GM12878 (cell line): ENCODE data around the gene SSBP3. TPM values are rescaled to one million over a fixed set of nuclear protein-coding genes. Genes with fewer than 3 reads are reported as not detected.

ENCODE experiments used
- ATAC-seq: fragments of 200-7000 bp; cut with Tn5 transposase; 3 replicates; pipeline ENCODE4 v1.9.1; 2020; ENCODE audit warnings: mild to moderate bottlenecking, moderate library complexity
- BruUV-seq: library from RNA; stranded (reverse); fragments of 400-500 nt; replicated peaks from 2 replicates; lab custom pipeline; 2021; lab: Mats Ljungman, UMichigan
- CTCF ChIA-PET: fragments of 300-600 bp; sonication (Branson Sonifier 250); formaldehyde crosslinking; extraction: SDS; loops from one replicate; lab custom pipeline; 2021; ENCODE audit warnings: inconsistent platforms; lab: Yijun Ruan, JAX
- POLR2A ChIA-PET: fragments of 350-600 bp; formaldehyde crosslinking; extraction: SDS; loops from one replicate; lab custom pipeline; 2021; ENCODE audit warnings: inconsistent platforms; lab: Charles Lee
- RAD21 ChIA-PET: fragments of 300-600 bp; sonication (Branson Sonifier 250); formaldehyde crosslinking; loops from one replicate; lab custom pipeline; 2023; ENCODE audit warnings: antibody characterized with exemption; ENCODE audit not compliant: unreplicated experiment; lab: Charles Lee
- SMC1A ChIA-PET: fragments of 300-600 bp; sonication (Branson Sonifier 250); formaldehyde crosslinking; loops from one replicate; lab custom pipeline; 2023; ENCODE audit not compliant: unreplicated experiment, uncharacterized antibody; lab: Charles Lee
- DNase-seq: peaks from one replicate; pipeline ENCODE4 v3.0.0-alpha.2; 2011; ENCODE audit warnings: low read depth, low spot score
- FAIRE-seq: peaks from 3 replicates; lab custom pipeline; 2011; peaks lifted over from hg19 to GRCh38; lab: Jason Lieb, UNC
- H2AFZ ChIP-seq: 2 replicates; pipeline ENCODE4 v1.6.0; 2011; ENCODE audit warnings: low read depth, low read length, control low read depth; ENCODE audit not compliant: control insufficient read depth
- H3K27ac ChIP-seq: 2 replicates; pipeline ENCODE4 v1.5.1; 2011; ENCODE audit warnings: control low read depth; ENCODE audit not compliant: control insufficient read depth, insufficient read depth
- H3K27me3 ChIP-seq, 2 experiments: replicated peaks in 1 of 2; 2 replicates each; pipeline versions ENCODE4 v1.6.0 to v1.6.1; 2011; ENCODE audit warnings: low read length in 1 of 2; ENCODE audit not compliant: control insufficient read depth in 2 of 2, insufficient read depth in 2 of 2
- H3K36me3 ChIP-seq, 2 experiments: 2 replicates each; pipeline ENCODE4 v1.5.1; 2011; ENCODE audit warnings: low read length in 1 of 2; ENCODE audit not compliant: control insufficient read depth in 2 of 2, insufficient read depth in 2 of 2
- H3K4me1 ChIP-seq: 2 replicates; pipeline ENCODE4 v1.6.1; 2011; ENCODE audit warnings: mild to moderate bottlenecking, low read length, moderate library complexity, mixed read lengths; ENCODE audit not compliant: control insufficient read depth, insufficient read depth
- H3K4me2 ChIP-seq: 2 replicates; pipeline ENCODE4 v1.6.0; 2011; ENCODE audit warnings: control low read depth; ENCODE audit not compliant: control insufficient read depth, insufficient read depth
- H3K4me3 ChIP-seq: fragments of 200-600 bp; sonication (generic); 2 replicates; pipeline ENCODE4 v1.5.1; 2016
- H3K79me2 ChIP-seq: 2 replicates; pipeline ENCODE4 v1.6.0; 2011; ENCODE audit warnings: low read length; ENCODE audit not compliant: control insufficient read depth, insufficient read depth
- H3K9ac ChIP-seq: 2 replicates; pipeline ENCODE4 v1.8.0; 2011; ENCODE audit warnings: low read length, control low read depth, mixed read lengths; ENCODE audit not compliant: control insufficient read depth, insufficient read depth
- H3K9me3 ChIP-seq: replicated peaks from 3 replicates; pipeline ENCODE4 v1.5.1; 2011; ENCODE audit warnings: mild to moderate bottlenecking, low read length; ENCODE audit not compliant: control insufficient read depth, insufficient read depth
- H4K20me1 ChIP-seq: 2 replicates; pipeline ENCODE4 v1.6.0; 2011; ENCODE audit not compliant: control insufficient read depth, insufficient read depth
- CBX5 ChIP-seq: sonication (generic); IDR thresholded peaks from 2 replicates; pipeline ENCODE4 v1.6.1; 2016; ENCODE audit warnings: low read depth, moderate library complexity, mild to moderate bottlenecking, inconsistent platforms
- CHD1 ChIP-seq: IDR thresholded peaks from 2 replicates; pipeline ENCODE4 v1.6.1; 2012; ENCODE audit warnings: low read depth, low read length, improper control_type of control experiment
- FOXK2 ChIP-seq: fragments of 450-650 bp; IDR thresholded peaks from 2 replicates; pipeline ENCODE4 v1.6.1; 2017; ENCODE audit warnings: mild to moderate bottlenecking, moderate library complexity
- FOXM1 ChIP-seq: IDR thresholded peaks from 2 replicates; pipeline ENCODE4 v1.6.1; 2012; ENCODE audit warnings: low read depth, mild to moderate bottlenecking, inconsistent platforms, low read length, moderate library complexity
- GATAD2B ChIP-seq: fragments of 450-650 bp; conservative IDR thresholded peaks from 2 replicates; pipeline ENCODE4 v1.6.1; 2017; ENCODE audit warnings: low read depth, mild to moderate bottlenecking, moderate library complexity
- MEF2B ChIP-seq: fragments of 450-650 bp; IDR thresholded peaks from 2 replicates; pipeline ENCODE4 v1.6.1; 2018; ENCODE audit warnings: mild to moderate bottlenecking, moderate library complexity; ENCODE audit not compliant: partially characterized antibody, poor library complexity, severe bottlenecking
- MYC ChIP-seq: IDR thresholded peaks from 2 replicates; pipeline ENCODE4 v1.6.1; 2011; ENCODE audit warnings: mild to moderate bottlenecking, low read length, moderate library complexity, inconsistent platforms; ENCODE audit not compliant: insufficient read depth, insufficient replicate concordance, insufficient read length, severe bottlenecking
- PAX8 ChIP-seq: fragments of 450-650 bp; IDR thresholded peaks from 2 replicates; pipeline ENCODE4 v1.6.1; 2017; ENCODE audit warnings: mild to moderate bottlenecking, moderate library complexity
- RAD21 ChIP-seq: IDR thresholded peaks from 2 replicates; pipeline ENCODE4 v1.6.1; 2011; ENCODE audit warnings: mild to moderate bottlenecking, low read depth, low read length, moderate library complexity; ENCODE audit not compliant: insufficient read depth
- SPI1 ChIP-seq: IDR thresholded peaks from 2 replicates; pipeline ENCODE4 v1.6.1; 2011; ENCODE audit warnings: low read depth, mild to moderate bottlenecking, low read length, moderate library complexity, borderline replicate concordance; ENCODE audit not compliant: insufficient read depth
- TAF1 ChIP-seq: IDR thresholded peaks from 2 replicates; pipeline ENCODE4 v1.6.1; 2011; ENCODE audit warnings: mild to moderate bottlenecking, low read depth, low read length, borderline replicate concordance
- ZNF384 ChIP-seq: IDR thresholded peaks from 2 replicates; pipeline ENCODE4 v1.6.1; 2012; ENCODE audit warnings: low read depth, mild to moderate bottlenecking, low read length, improper control_type of control experiment, borderline replicate concordance
- WGBS: methylation state at CpG from one replicate; pipeline ENCODE4 v1.1.6; 2016; ENCODE audit warnings: low lambda C conversion rate; ENCODE audit not compliant: insufficient replicate concordance, insufficient coverage; ENCODE audit errors: missing lambda C conversion rate; 5-methylcytosine and 5-hydroxymethylcytosine counted together
- in situ Hi-C: fragments of 300-500 bp; cut with MboI; formaldehyde crosslinking; loops from 9 replicates; pipeline ENCODE4 v1.14.3; 2018; ENCODE audit warnings: mixed read lengths
- intact Hi-C: fragments of 100-400 bp; cut with micrococcal nuclease; formaldehyde crosslinking; loops from one replicate; pipeline ENCODE4 v1.14.2; 2022; ENCODE audit not compliant: unreplicated experiment
- polyA plus RNA-seq, 11 experiments: library from polyadenylated mRNA; depleted of rRNA in 4 of 11; unstranded in 6 of 11; stranded (reverse) in 5 of 11; fragments of >200 nt; fragmentation: Nextera tagmentation in 4 of 11; fragmentation: Illumina TruSeq in 1 of 11; extraction: Ambion mirVana in 4 of 11; extraction: Trizol in 1 of 11; gene quantifications; 1 replicate in 1 of 11; 2 replicates in 10 of 11; pipeline versions ENCODE4 v1.2.1 to v1.2.3, GENCODE V29; 2011 to 2016; ENCODE audit warnings: inconsistent platforms in 2 of 11, missing spikeins in 2 of 11, low read depth in 1 of 11
- total RNA-seq, 4 experiments: library from RNA; depleted of rRNA in 3 of 4; stranded (reverse); fragments of >200 nt in 3 of 4; fragmentation: Illumina TruSeq in 1 of 4; extraction: Trizol in 1 of 4; gene quantifications; 2 replicates each; pipeline versions ENCODE4 v1.2.1 to v1.2.3, GENCODE V29; 2013 to 2021

The SSBP3 gene
- total and polyA plus RNA-seq, 10 of the 15 experiments (the other 5 are each of a cell fraction or from before 2014, with no cell fraction given): 4.1 to 51.7 (median 17.1) TPM

DNA sequence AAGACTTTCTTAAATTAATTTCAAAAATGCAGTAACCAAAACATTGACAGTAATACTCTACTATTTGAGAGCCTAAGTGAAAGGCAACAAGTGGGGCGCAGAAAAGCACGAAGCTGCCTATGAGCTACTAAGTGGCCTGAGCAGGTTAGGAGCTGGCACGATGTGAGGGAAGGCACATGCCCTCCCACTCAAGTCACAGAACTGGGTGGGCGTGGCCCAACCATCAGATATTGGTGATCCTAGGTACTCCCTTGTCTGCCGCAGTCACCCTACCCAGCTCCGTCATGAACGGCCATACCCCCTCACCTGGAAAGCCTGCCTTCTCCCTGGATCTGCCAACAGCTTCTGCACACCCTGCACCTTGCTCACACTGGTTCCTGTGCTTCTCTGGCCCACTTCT, 40.8 kb downstream of the SSBP3 start (continued):
- TF ChIP-seq PAX8 (no peak), SPI1 (no peak)
- TF ChIP-seq, all 136 proteins: peak for 0

DNA sequence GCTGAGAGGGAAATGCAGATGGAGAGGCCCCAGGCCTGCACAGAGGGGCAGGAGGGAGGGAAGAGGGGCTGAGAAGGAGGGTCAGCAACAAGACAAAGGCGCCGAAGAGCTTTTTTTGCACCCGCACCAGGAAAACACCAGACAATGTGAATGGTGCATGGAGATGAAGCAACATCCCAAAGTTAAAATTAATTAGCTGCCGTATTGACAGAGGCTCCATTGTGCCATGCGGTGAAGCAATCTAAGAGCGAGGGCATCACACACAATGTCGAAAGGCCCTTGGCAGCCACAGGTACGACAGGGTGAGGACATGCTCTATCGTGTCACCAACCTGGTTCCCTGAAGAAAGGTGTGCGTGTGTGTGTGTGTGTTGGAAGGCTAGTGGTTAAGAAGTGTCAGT, 41.2 kb downstream of the SSBP3 start:
- peaks cover 6% of the 10 kb centered on the region for H3K79me2 ChIP-seq
- 91% methylated on average over 10 of the region's 10 CpGs for WGBS
- TF ChIP-seq FOXK2 (no peak), ZNF384 (no peak), TAF1 (no peak), CHD1 (no peak)
- H3K9me3 ChIP-seq: no peaks in the 10 kb centered on the region
- ATAC-seq (no peak), DNase-seq (no peak), FAIRE-seq (no peak)
- no peak overlapping the region for H3K9ac ChIP-seq
- H3K4me3 ChIP-seq: no peak overlapping the region
- ChIA-PET SMC1A (no interaction called here), RAD21 (interaction anchor here (1.4 kb wide), 1 partner anchor 34 kb away, joined by 3 read pairs; no protein-coding TSS in a partner anchor), CTCF (no interaction called here), POLR2A (no interaction called here)
- no peaks in the 10 kb centered on the region for H3K27me3 ChIP-seq
- H3K27ac ChIP-seq: no peak overlapping the region
- H2AFZ ChIP-seq: no peak overlapping the region
- BruUV-seq: no TSS peak
- in situ Hi-C loops: no loop called here
- H3K4me2 ChIP-seq: no peak overlapping the region
- intact Hi-C loops: no loop called here
- H3K4me1 ChIP-seq: peaks cover 21% of the 10 kb centered on the region
- no peaks in the 10 kb centered on the region for H4K20me1 ChIP-seq
- H3K36me3 ChIP-seq: no peaks in the 10 kb centered on the region

DNA sequence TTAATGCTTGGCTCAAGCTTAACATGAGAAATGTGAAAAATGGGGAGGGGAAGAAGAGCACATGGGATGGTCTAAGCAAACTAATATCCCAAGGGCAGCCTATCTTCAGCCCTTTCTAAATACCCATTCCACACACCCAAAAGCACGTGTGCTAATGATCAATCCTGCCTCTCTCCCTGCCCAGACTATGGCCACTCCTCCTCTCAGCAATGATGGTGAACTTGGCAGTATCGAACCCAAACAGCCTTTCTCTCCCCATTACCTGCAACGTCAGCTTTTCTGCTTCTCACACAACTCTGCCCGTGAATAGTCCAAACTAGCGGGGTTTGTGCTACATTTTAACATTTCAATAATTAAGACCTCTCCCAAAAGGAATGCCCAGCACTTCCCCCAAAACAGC, 41.6 kb downstream of the SSBP3 start:
- ChIA-PET RAD21 (interaction anchor here (1.4 kb wide), 1 partner anchor 35 kb away, joined by 3 read pairs; no protein-coding TSS in a partner anchor), POLR2A (no interaction called here), SMC1A (no interaction called here), CTCF (no interaction called here)
- BruUV-seq: no TSS peak
- Histone ChIP-seq H3K9me3 (no peaks in the 10 kb centered on the region), H2AFZ (no peak overlapping the region), H3K79me2 (peaks cover 6% of the 10 kb centered on the region), H4K20me1 (no peaks in the 10 kb centered on the region), H3K4me2 (no peak overlapping the region), H3K36me3 (no peaks in the 10 kb centered on the region), H3K4me1 (peaks cover 21% of the 10 kb centered on the region), H3K27ac (no peak overlapping the region), H3K27me3 (no peaks in the 10 kb centered on the region), H3K9ac (no peak overlapping the region), H3K4me3 (no peak overlapping the region)
- in situ Hi-C loops: no loop called here
- 80% methylated on average over 5 of the region's 5 CpGs for WGBS
- FAIRE-seq (no peak), DNase-seq (no peak), ATAC-seq (no peak)
- TF ChIP-seq GATAD2B (no peak), RAD21 (no peak), CBX5 (no peak), FOXM1 (no peak), MYC (no peak), MEF2B (no peak)
- intact Hi-C loops: no loop called here
